SU-DHL-6 (cell line): ENCODE data around the gene NAA15.

Experiments used
- CTCF ChIP-seq: fragments of 200-600 bp; sonication (generic); IDR thresholded peaks from one replicate; pipeline ENCODE4 v1.5.1; 2017; ENCODE audit warnings: antibody characterized with exemption, mild to moderate bottlenecking, low read length, moderate library complexity; ENCODE audit not compliant: insufficient read depth, poor library complexity, severe bottlenecking
- EZH2phosphoT487 ChIP-seq: fragments of 200-600 bp; sonication (generic), shearing (Covaris generic); conservative IDR thresholded peaks from 2 replicates; pipeline ENCODE4 v1.6.1; 2018; ENCODE audit warnings: mild to moderate bottlenecking, antibody characterized with exemption, low read length, moderate library complexity, mixed read lengths

GRCh38 chr4:139402436-139402835, 101.1 kb downstream of the NAA15 start:
- TF ChIP-seq CTCF (no peak), EZH2phosphoT487 (no peak)
